Right renal cortex interstitium (tissue), 3 donors: Measurements from ENCODE around the gene PLCB1. TPM values are rescaled to one million over a fixed set of nuclear protein-coding genes. Genes with fewer than 3 reads are reported as not detected.
"Not testable (repeated sequence)": the region's sequence is repeated elsewhere in the genome, so short reads cannot be mapped to it uniquely, and the experiment has no call there.

ENCODE experiments used
- DNase-seq, 3 donors: peaks; one replicate each; pipeline ENCODE4 v3.0.0-alpha.2; 2013; ENCODE audit warnings: low read depth in 3 of 3, low spot score in 2 of 3
- polyA plus RNA-seq, 3 donors: library from polyadenylated mRNA; unstranded; fragments of 120-200 nt; gene quantifications; one replicate each; pipeline ENCODE4 v1.2.1, GENCODE V29; 2013; ENCODE audit not compliant: insufficient read length in 3 of 3

Gene PLCB1
- polyA plus RNA-seq, 3 donors, result 42.8 to 54.2 (median 51.5) TPM

DNA sequence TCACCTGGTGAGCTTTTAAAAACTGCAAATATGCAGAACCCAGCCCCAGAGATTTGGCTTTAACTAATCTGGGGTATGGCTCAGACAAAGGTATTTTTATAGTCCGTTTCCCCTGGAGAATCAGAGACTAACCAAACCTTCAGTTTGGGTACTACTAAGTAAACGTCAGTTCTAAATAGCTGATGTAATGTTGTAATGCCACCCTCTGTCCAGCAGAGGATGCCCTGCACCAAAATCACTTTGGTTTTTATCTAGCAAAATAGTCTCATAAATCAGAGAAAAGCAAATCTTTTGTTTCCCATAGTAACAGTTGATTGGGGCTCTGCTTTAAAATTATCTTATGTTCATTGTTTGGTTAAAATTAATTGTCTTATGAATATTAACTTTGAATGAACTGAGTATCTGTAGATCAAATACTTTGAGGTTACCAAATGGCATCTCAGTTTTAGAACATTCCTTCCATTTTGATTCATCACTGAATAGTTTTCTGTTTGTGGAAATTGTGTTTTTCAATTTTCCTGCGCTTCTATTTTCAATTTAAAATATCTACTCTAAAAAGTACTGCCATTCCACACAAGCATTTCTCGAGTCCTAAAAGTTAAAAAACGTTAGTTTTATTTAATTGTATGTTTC, 658.5 kb downstream of the PLCB1 start:
- DNase-seq, result peak in 1 of 3 donors; percentile 21

DNA sequence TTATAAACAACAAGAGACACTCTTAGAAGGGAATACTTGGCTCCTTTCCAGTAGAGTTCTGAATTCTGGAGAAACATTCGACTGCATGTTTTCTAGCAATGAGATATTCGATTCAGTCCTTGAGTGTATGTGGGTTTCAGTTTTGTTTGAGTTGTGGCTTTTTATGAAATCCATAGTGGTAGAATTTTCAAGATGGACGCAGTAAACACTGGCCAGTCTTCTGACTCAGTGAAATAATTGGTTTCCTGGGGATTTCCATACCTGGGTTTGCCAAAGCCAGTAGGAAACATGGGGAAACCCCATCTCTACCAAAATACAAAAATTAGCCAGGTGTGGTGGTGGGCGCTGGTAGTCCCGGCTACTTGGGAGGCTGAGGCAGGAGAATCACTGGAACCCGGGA, 663.3 kb downstream of the PLCB1 start:
- DNase-seq, result no peak

DNA sequence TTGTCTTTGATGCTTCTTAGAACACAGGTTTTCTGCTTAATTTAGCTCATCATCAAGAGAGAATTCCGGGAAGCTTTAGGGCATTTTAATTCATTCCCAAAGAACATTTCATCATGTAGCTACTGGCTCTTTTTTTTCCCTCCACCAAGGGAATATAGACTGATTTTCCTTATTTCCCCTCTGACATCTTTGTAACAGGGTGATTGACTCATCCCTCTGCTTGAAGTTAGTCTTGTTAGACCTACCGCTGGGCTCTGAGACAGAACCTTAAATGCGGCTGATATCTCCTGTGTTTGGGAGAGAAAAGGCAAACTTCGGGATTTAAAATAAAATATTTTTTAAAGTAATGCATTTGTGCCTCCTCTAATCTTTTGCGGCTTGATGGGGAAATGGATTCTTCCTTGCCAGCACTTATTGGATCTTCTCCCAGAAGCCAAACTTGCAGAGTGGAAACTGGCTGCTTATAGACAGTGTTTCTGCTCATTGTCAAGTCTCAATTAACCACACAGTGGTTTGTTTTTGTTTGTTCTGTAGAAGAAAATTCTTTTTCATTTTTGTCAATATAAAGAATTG, 664.1 kb downstream of the PLCB1 start:
- no peak for DNase-seq

DNA sequence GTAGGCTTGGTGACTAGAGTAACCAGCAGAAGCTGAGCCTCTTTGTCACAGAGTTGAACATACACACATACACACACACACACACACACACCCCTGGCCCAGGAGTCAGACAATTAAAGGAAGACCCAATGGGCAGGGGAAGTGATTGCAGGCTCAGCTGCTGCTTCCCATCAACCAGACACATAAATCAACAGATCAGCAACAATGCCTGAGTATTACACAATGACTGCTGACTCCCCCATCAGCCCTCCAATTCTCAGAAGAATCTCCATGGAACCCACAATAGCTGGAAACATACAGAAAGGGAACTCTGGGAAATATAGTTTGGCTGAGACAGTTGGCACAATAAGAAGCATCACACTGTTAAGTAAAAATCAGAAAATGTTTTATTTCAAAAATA, 666.4 kb downstream of the PLCB1 start:
- no peak for DNase-seq

DNA sequence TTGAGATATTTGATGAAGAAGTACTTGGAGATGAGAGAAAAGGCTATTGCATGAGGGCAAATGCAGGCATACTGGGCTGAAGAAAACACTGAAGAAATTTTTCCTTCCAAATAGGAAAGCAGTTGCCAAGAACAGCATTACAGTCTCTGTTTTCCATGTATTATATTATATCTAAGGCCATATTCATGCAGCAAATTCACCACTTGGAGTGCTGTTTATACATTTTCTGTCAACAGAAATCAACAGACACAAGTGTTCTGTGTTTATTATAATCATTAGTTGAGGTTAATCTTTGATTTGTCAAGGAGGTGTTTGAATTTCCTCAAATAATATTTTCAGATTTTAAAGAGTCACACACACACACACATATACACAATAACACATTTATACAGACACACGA, 668.0 kb downstream of the PLCB1 start:
- no peak for DNase-seq

DNA sequence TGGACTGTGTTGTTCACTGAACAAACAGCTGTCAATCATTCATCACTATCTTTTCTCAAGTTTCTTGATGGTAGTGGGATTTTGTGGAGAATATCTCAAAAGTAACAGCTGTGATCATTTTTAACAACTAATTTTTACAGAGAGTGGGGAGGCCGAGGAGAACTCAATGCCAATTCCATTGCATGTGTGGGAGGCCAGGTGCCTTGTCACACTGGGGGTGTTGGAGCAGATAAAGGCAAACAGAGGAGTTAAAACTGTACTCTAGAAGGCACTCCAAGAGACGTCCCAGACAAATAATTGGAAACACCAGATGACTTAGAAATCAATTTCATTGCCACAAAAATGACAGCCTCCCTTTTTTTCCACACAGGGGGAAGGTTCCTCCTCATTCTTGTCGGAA, 669.6 kb downstream of the PLCB1 start:
- no peak for DNase-seq

DNA sequence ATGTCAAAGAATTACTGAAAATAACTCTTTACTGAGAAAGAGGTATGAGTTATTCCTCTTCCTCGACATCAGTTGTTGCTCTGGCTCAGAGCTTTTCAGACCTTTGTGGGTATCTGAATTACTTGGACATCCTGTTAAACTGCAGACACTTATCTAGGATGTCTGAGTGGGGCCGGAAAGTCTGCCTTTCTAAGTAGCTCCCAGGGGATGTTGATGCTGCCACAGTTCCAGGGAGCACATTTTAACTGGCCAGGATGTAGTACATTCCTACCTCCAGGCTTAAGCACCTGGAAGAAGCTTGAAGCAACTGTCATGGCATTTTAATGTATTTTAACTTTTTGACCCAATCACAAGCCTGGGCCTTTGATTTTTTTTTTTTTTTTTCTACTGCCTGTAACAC, 671.0 kb downstream of the PLCB1 start:
- DNase-seq, result no peak

DNA sequence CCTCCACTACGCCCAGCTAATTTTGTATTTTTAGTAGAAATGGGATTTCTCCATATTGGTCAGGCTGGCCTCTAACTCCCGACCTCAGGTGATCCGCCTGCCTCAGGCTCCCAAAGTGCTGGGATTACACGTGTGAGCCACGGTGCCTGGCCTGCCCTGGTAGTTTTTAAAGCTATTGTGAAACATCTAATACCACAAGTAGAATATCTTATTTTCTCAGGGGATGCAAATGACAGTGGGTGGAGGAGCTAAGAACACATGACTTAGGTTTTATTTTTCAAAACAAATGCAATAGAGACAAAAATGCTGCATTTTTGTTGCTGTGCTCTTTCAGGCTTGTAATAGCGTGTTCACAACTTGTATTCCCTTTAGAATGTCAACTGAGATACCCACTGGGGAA, 671.9 kb downstream of the PLCB1 start:
- DNase-seq, result no peak

DNA sequence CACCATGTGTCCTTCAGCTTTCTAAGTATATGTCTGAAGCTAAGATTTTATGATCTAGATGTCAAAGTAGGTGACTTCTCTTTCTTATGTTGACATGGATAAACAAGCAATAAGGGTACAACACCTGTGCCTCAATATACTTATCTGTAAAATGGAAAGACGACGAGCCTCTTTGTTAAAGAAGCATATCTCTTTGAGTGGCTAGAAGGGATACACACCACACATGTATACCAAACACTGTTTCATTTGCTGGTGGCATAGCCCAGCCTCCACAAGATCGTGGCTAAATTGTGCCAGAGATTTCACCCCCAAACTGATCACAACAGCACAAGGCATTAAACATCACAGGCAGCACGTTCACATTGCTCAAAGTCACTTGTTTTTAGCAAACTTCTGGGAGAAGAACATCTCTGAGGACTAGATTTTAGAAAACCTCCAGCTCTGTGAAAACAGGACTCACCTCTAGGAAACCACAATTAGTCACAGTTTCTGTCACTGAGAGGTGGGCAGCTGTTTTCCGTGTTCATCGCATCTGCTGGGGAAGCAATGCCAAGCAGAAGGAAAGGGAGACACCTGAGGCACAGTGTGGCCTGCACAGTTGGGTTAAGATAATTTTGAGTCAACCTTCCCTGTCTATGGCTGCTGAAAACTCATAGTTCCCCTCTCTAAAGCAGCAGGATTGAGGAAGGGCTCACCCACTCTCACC, 673.8 kb downstream of the PLCB1 start:
- DNase-seq, result no peak

DNA sequence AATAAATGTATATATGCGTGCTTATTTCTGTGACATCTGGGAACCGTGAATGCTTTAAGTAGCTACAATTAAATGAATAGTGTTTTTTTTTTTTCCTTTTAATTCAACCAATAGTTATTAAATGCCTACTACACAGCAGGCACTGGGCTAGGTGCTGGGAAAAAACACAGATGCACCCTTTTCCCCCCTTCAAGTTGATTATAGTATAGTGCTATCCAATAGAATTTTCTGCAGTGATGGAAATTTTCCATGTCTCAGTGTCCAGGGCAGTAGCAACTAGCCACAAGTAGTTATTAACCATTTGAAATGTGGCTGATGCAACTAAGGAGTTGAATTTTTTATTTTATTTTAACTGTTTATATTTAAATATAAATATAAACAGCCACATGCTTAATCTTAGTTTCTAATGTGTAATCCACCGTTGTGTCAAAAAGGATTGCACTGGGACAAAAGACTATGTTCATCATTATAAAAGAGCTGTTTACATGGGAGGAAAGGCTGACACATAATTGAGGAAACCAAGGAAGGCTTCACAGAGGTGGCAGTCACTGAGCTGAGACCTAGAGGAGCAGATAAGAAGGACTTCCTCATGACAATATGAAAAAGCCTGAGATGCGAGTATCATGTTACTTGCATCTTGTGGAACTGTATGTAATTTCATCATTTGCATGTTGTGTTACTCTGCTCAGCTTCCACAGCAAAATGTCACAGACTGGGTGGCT, 675.6 kb downstream of the PLCB1 start:
- no peak for DNase-seq

DNA sequence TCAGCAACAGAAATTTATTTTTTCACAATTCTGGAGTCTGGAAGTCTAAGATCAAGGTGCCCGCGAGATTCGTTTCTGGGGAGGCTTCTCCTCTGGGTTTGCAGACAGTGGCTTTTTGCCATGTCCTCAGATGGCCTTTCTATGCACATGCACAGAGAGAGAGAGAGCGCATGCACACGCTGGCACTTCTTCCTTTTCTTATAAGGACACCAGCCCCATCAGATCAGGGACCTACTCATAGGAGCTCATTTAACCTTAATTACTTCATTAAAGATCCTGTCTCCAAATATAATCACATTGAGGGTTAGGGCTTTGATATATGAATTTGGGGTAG, 676.1 kb downstream of the PLCB1 start:
- no peak for DNase-seq

DNA sequence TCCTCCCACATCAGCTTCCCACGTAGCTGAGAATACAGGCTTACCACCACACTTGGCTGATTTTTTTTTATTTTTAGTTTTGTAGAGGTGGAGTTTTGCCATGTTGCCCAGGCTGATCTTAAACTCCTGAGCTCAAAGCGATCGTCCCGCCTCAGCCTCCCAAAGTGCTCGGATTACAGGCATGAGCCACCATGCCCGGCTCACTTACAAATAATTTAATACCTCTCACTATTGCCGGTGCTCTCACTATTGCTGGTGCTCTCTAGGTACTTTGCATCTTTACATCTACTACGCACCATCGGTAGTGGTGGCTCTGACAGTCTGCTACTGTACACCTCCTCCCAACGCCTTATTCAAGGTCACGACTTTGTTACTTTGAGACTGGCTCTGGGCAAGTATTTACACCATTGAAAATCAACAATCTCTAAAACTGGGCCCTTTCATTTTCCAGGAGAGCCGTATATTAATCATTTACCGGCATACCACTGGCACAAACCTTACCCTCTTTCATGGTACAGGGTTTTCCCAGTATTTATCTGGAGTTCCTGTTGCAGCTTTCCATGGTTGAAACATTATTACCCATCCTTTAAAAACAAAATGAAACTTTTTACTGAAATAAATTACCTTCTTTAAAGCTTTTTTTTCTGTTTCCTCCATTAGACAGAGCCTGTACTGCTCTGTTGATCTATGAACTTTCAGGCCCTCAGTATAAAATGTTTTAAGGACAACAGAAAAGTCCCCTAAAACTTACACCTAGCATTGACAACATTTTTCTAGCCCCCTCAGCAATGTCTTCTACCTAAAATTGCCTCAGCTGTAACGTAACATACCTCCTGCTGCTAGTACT, 677.3 kb downstream of the PLCB1 start:
- peak in 1 of 3 donors; percentile 4 for DNase-seq

DNA sequence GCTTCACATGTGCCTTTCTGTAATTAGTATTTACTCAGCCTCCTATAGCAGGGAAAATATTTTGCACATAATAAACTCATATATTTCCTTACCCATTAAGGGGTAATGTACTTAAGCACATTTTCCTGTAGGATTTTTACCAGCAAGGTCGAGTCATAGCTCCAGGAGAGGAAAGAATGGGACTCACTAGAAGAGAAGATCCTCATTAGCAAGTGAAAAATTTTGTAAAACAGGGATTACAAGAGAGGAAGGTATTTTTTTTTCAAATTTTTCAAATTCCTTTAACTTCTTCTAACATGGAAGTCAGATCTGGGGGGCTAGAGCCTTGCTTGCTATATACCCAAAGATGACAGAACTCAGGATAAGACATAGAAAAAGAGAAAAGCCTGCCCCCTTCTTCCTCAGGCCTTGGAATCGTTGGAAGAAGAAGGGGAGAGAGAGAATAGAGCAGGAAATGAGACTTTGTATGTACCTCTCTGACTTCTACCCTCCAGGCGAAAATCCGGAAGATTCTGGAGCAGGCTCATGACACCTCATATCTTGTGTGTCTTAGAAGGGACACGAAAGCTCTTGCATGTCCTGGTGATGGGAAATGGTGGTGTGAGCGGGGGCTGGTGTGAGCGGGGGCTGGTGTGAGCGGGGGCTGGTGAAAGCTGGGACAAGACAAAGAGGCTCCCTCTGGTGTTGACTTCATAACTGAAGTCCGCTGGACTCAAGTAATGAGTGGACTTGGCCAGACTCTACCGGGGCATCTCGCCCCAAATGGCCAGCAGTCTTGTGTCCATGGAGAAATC, 679.9 kb downstream of the PLCB1 start:
- no peak for DNase-seq

DNA sequence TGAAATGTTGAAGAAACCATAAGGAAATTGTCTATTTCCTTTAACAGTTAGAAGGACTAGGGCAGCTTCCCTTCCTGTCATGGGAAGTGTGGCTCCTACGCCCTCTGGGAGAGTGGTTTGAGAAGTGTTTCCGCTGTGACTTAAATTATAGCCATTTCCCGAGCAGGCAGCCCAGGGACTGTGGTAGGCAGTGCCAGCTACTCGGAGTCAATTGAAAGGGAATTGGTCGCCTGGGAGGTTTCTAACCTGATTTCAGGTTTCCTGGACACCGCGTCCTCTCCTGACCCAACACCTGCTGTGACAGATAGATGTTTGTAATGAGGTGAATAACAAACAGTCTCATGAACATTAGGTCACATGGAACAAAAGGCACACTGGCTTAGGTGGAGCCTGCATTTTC, 680.8 kb downstream of the PLCB1 start:
- no peak for DNase-seq

DNA sequence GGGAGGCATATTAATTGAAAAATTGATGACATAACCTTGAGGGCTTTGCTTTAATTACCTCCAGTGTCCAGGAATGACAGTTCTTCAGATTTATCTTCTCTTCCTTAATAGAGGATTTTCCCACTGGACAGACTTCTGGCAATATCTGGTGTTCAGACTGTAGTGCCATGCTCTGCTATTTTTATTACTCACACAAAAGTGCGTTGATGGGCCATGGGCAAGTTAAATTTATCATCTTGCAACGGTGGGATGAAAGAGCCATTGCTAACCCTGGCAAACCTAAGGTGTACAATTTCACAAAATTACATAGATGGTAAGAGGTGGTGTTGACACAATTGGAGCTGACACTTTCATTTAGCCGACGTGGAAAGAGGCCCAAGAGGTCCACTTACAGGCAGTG, 683.1 kb downstream of the PLCB1 start:
- DNase-seq, result no peak

DNA sequence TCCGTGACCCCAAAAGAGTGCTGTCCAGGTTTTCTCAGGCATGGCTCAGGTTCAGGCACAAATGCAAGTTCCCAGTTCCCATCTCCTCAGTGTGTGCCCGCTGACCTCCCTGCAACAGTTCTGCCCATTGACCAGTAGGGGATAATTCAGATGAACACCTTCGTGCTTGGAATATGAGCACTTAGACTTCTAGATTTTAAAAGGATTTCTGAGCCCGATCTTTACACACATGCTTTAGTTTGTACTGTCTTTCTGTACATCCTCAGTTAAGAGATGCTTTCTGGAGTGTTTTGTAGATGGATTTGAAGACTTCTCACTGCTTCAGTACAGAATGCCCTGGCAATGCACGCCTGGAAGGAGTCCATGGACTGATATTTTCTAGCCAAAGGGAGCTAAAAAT, 697.2 kb downstream of the PLCB1 start:
- DNase-seq, result no peak

DNA sequence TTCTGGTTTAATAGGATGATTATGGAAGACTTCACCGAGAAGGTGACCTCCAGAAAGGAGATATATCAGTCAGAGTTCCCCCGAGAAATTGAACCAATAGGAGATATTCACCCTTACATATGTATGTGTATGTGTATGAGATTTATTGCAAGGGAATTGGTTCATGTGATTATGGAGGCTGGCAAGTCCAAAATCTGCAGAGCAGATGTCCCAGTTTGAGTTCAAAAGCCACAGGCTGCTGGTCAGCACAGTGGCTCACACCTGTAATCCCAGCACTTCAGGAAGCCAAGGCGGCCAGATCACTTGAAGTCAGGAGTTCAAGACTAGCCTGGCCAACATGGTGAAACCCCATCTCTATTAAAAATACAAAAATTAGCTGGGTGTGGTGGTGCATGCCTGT, 702.2 kb downstream of the PLCB1 start:
- not testable (repeated sequence) for DNase-seq

DNA sequence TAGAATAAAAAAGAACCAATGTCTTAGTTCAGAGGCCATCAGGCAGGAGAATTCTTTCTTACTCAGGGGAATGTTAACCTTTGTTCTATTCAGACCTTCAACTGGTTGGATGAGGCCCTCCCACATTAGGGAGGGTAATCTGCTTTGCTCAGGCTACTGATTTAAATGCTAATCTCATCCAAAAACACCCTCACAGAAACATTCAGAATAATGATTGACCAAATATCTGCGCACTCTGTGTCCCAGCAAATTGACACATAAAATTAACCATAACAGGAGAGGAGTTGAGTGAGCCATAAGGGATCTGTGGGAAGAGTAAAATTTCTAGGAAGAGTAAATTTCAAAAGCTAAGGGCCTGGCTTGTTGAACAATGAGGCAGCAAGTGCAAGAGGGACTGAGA, 702.8 kb downstream of the PLCB1 start:
- no peak for DNase-seq

DNA sequence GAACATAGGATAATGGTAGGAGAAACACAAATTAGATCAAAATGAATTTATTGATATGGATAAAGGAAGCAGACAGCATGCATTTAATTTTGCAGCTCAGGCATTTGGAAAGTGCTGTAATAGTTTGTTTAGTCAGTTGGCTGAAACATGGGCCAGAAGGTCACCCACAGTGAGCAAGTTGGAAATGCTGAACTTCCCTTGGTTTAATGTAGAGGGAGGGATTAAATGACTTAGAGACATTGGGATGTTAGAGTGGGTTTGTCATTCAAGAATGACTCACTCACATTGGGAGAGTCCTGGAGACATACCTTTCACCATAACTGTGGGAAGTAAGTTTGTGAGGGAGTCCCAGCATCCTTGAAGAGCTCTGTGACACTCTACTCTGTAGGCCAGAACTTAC, 705.3 kb downstream of the PLCB1 start:
- DNase-seq, result no peak

DNA sequence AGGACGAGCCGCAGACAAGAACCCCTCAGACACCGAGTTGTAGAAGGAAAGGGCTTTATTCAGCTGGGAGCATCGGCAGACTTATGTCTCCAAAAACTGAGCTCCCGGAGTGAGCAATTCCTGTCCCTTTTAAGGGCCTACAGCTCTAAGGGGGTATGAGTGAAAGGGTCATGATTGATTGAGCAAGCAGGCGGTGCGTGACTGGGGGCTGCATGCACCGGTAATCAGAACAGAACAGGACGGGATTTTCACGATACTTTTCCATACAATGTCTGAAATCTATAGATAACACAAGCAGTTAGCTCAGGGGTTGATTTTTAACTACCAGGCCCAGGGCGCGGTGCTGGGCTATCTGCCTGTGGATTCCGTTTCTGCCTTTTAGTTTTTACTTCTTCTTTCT, 710.5 kb downstream of the PLCB1 start:
- DNase-seq, result no peak
